GM19099 (cell line): Measurements from ENCODE around the gene GPR137B.

Experiments used
- POLR2A ChIP-seq: IDR thresholded peaks from 3 replicates; pipeline ENCODE4 v1.6.1; 2011; ENCODE audit warnings: low read depth; ENCODE audit not compliant: insufficient read length; ENCODE audit errors: extremely low read depth

The GPR137B gene

DNA sequence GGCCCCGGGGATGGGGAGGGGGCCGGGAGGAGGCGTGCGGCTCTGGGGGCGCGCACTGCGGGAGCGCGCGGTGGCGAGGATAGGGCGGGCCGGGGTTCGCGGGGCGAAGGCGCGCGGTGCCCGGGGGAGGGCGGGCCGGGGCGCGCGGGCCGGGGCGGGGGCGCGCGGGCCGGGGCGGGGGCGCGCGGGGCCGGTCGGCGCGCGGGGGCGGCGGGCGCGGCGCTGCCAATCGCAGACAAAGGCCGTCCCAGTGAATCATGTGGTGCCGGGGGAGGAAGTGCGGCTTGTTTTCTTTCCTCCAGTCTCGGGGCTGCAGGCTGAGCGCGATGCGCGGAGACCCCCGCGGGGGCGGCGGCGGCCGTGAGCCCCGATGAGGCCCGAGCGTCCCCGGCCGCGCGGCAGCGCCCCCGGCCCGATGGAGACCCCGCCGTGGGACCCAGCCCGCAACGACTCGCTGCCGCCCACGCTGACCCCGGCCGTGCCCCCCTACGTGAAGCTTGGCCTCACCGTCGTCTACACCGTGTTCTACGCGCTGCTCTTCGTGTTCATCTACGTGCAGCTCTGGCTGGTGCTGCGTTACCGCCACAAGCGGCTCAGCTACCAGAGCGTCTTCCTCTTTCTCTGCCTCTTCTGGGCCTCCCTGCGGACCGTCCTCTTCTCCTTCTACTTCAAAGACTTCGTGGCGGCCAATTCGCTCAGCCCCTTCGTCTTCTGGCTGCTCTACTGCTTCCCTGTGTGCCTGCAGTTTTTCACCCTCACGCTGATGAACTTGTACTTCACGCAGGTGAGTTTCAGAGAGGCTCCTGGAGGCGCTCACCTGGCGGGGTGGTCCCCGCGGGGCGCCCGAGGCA is at the start of gene GPR137B:
GPR137B (plus strand) TSS at position 287 of the 851 bp plus-strand sequence; CDS start at position 371, 84 bp downstream.
- TF ChIP-seq POLR2A = peak; percentile 70

GRCh38 chr1:236092899-236093298 is 49.4 kb upstream of the GPR137B start:
- TF ChIP-seq POLR2A = no peak

GRCh38 chr1:236095705-236096520 is 46.4 kb upstream of the GPR137B start:
- TF ChIP-seq POLR2A = no peak

- no peak for TF ChIP-seq POLR2A
Observed at GRCh38 chr1:236098267-236098666, 44.1 kb upstream of the GPR137B start.

GRCh38 chr1:236099355-236099974 is 42.9 kb upstream of the GPR137B start:
- TF ChIP-seq POLR2A = no peak

DNA sequence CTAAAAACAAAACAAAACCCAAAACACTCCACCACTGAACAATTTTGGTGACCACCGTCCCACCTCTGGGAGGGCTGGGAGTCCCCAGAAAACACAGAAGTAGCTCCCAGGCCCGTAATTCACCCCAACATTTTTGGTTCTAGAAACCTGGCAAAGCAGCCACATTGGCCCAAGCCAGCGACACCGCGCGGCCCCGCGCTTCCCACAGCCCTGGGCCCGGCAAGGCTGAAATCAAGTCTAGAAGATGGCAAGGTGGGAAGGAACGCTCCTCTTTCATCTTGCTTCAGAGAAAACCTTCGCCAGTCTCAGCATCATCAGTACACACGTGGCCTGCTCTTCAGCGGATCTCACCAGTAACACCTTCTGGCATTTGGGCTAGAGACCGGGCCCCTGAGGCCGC is 41.5 kb upstream of the GPR137B start:
- no peak for TF ChIP-seq POLR2A

- TF ChIP-seq POLR2A = no peak
Observed at GRCh38 chr1:236101233-236102200, 40.8 kb upstream of the GPR137B start.

DNA sequence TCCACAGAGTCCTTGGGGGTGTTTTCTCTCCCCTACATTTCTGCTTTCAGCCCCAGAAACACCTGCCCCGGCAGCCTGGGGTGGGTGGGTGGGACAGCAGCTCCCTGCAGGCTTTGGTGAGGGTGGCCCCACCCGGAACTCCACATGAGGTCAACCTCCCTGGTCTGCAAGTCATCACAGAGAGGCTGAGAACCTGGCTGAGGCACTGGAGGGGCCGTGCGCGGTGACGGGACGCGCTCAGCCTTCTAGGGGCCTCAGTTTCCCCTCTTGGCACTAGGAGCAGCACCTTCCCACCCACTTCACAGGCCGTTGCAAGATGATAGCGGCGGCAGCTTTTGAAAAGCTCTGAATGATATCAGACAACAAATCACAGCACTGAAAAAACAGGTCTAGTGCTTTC is 39.7 kb upstream of the GPR137B start:
- no peak for TF ChIP-seq POLR2A

DNA sequence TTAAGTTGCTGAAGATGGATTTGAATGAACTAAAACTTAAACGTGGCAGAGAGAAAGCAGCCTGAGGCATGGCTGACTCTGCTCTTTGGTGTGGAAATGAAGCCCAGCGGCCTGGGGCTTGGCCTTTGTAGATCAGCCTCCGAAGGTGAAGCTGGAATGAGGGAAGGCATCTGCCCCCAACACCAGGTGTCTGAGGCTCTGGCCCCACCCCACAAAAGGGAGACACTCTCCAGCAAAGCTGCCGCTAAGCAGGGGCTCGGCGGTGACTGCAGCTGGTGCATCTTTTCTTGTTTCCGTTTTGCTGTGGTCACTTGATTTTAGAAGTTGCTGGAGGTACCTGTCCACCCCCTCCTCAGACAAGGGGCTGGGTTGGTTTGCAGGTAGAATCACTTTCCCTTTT is 39.3 kb upstream of the GPR137B start:
- TF ChIP-seq POLR2A = no peak

- TF ChIP-seq POLR2A = no peak
Observed at GRCh38 chr1:236103646-236104218, 38.6 kb upstream of the GPR137B start.

DNA sequence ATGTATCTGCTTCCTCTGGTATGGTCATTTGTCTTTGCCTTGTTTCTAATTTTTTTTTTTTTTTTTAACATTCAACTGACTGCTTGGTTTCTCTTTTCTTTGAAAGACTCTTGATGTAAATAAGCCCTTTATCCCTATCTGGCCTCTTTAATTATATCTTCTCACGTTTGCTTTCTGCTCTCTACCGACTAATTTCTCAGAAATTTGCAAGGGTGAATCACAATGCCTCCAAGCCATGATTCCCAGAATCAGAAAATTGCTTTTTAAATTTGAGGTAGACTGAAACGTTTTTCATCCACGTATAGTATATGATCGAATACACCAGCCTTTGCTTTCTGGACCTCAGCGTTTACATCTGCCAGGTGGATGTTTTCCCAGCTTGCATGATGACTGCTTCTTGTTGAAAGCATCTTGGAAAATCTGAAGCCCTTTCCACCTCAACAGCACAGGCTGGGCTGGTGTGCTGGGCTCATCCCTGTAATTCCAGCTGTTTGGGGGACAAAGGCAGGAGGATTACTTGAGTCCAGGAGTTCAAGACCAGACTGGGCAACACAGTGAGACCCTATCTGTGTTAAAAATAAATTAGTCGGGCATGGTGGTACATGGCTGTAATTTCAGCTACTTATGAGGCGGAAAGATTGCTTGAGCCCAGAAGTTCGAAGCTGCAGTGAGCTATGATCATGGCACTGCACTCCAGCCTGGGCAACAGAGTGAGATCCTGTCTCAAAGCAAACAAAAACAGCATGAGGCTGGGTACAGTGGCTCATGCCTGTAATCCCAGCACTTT is 35.0 kb upstream of the GPR137B start:
- no peak for TF ChIP-seq POLR2A

- no peak for TF ChIP-seq POLR2A
Observed at GRCh38 chr1:236108027-236108648, 34.2 kb upstream of the GPR137B start.

GRCh38 chr1:236110137-236110536 is 32.2 kb upstream of the GPR137B start:
- TF ChIP-seq POLR2A = no peak
